HCT116 (cell line): ENCODE measurements around the gene ZBTB7C.

ENCODE experiments used
- EGR1 ChIP-seq: IDR thresholded peaks from 2 replicates; pipeline ENCODE4 v1.6.1; 2012; ENCODE audit warnings: low read depth
- ELF1 ChIP-seq: IDR thresholded peaks from 2 replicates; pipeline ENCODE4 v1.6.1; 2012; ENCODE audit warnings: low read depth, borderline replicate concordance
- EZH2 ChIP-seq: fragments of 200-600 bp; sonication (generic); IDR thresholded peaks from 2 replicates; pipeline ENCODE4 v1.6.1; 2017; ENCODE audit warnings: antibody characterized with exemption, mixed run types
- EZH2phosphoT487 ChIP-seq: fragments of 200-600 bp; IDR thresholded peaks from 2 replicates; pipeline ENCODE4 v1.6.1; 2018; ENCODE audit warnings: antibody characterized with exemption, borderline replicate concordance
- JUND ChIP-seq: IDR thresholded peaks from 2 replicates; pipeline ENCODE4 v1.6.1; 2012
- POLR2AphosphoS5 ChIP-seq: IDR thresholded peaks from 2 replicates; pipeline ENCODE4 v1.6.1; 2011; ENCODE audit warnings: mild to moderate bottlenecking, low read depth, low read length, moderate library complexity
- RAD21 ChIP-seq: IDR thresholded peaks from 2 replicates; pipeline ENCODE4 v1.6.1; 2012; ENCODE audit warnings: low read depth, mild to moderate bottlenecking
- SIN3A ChIP-seq: IDR thresholded peaks from 2 replicates; pipeline ENCODE4 v1.6.1; 2012; ENCODE audit warnings: low read depth
- TCF7L2 ChIP-seq: IDR thresholded peaks from 2 replicates; pipeline ENCODE4 v1.7.0; 2011; ENCODE audit warnings: borderline replicate concordance, inconsistent platforms; ENCODE audit not compliant: insufficient read depth, insufficient read length; ENCODE audit errors: extremely low read depth
- TF ChIP-seq, protein P1 (sequence below), 3 experiments: fragments of 200-600 bp in 1 of 3; sonication (generic) in 1 of 3; IDR thresholded peaks in 2 of 3; conservative IDR thresholded peaks in 1 of 3; 2 replicates each; pipeline ENCODE4 v1.5.1; 2012 to 2017; ENCODE audit warnings: low read depth in 2 of 3, low read length in 2 of 3, antibody characterized with exemption in 1 of 3, borderline replicate concordance in 1 of 3, control low read depth in 1 of 3, mild to moderate bottlenecking in 1 of 3, mixed read lengths in 1 of 3, mixed run types in 1 of 3, moderate library complexity in 1 of 3; ENCODE audit not compliant: insufficient read depth in 1 of 3
- TF ChIP-seq, protein P2 (sequence below): IDR thresholded peaks from 2 replicates; pipeline ENCODE4 v1.6.1; 2012
- TF ChIP-seq, protein P3 (sequence below): IDR thresholded peaks from 2 replicates; pipeline ENCODE4 v1.6.1; 2012; ENCODE audit warnings: low read depth

DNA sequence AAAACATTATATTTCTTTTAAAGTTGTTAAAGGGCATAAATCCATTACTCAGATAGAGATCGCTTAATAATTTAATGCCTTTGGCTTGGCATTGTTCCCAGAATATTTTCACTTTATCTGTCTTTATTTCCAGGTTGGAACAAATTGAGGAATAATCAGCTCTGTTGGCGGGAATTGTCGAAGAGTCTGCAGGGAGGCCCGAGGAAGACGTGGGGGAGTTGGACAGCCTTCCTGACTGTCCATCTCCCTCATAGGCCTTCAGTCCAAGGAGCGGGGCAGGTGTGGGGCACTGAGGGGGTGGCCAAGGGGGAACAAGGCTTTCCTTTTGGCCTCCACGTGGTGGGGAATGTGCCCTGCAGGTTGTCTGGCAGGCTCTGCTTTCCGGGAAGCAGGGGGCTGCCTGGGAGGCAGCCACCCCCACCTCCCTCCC is 179.6 kb downstream of the ZBTB7C start:
- no peak for TF ChIP-seq EZH2
- TF ChIP-seq, protein P1, sequence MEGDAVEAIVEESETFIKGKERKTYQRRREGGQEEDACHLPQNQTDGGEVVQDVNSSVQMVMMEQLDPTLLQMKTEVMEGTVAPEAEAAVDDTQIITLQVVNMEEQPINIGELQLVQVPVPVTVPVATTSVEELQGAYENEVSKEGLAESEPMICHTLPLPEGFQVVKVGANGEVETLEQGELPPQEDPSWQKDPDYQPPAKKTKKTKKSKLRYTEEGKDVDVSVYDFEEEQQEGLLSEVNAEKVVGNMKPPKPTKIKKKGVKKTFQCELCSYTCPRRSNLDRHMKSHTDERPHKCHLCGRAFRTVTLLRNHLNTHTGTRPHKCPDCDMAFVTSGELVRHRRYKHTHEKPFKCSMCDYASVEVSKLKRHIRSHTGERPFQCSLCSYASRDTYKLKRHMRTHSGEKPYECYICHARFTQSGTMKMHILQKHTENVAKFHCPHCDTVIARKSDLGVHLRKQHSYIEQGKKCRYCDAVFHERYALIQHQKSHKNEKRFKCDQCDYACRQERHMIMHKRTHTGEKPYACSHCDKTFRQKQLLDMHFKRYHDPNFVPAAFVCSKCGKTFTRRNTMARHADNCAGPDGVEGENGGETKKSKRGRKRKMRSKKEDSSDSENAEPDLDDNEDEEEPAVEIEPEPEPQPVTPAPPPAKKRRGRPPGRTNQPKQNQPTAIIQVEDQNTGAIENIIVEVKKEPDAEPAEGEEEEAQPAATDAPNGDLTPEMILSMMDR (IDR thresholded peaks at IDR 0.05 in 2 of 3, conservative IDR thresholded peaks at IDR 0.05 in 1 of 3; ENCODE audit: borderline replicate concordance in 1 of 3, insufficient read depth in 1 of 3, low read depth in 2 of 3, low read length in 2 of 3) = no peak
- no peak for TF ChIP-seq EZH2phosphoT487
- no peak for TF ChIP-seq POLR2AphosphoS5
- TF ChIP-seq SIN3A = no peak
- no peak for TF ChIP-seq ELF1
- no peak for TF ChIP-seq RAD21
- TF ChIP-seq, protein P2, sequence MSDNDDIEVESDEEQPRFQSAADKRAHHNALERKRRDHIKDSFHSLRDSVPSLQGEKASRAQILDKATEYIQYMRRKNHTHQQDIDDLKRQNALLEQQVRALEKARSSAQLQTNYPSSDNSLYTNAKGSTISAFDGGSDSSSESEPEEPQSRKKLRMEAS = no peak
- no peak for TF ChIP-seq JUND
- TF ChIP-seq EGR1 = no peak
- TF ChIP-seq, protein P3, sequence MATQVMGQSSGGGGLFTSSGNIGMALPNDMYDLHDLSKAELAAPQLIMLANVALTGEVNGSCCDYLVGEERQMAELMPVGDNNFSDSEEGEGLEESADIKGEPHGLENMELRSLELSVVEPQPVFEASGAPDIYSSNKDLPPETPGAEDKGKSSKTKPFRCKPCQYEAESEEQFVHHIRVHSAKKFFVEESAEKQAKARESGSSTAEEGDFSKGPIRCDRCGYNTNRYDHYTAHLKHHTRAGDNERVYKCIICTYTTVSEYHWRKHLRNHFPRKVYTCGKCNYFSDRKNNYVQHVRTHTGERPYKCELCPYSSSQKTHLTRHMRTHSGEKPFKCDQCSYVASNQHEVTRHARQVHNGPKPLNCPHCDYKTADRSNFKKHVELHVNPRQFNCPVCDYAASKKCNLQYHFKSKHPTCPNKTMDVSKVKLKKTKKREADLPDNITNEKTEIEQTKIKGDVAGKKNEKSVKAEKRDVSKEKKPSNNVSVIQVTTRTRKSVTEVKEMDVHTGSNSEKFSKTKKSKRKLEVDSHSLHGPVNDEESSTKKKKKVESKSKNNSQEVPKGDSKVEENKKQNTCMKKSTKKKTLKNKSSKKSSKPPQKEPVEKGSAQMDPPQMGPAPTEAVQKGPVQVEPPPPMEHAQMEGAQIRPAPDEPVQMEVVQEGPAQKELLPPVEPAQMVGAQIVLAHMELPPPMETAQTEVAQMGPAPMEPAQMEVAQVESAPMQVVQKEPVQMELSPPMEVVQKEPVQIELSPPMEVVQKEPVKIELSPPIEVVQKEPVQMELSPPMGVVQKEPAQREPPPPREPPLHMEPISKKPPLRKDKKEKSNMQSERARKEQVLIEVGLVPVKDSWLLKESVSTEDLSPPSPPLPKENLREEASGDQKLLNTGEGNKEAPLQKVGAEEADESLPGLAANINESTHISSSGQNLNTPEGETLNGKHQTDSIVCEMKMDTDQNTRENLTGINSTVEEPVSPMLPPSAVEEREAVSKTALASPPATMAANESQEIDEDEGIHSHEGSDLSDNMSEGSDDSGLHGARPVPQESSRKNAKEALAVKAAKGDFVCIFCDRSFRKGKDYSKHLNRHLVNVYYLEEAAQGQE = no peak
- no peak for TF ChIP-seq TCF7L2
